ENCODE data around the gene MRPS35. TPM values are rescaled to one million over a fixed set of nuclear protein-coding genes. Genes with fewer than 3 reads are reported as not detected.

The MRPS35 gene
- total RNA-seq, 2 experiments from 2014 or later = 33.9 to 45.5 TPM

GRCh38 chr12:27672643-27673042 is 38.0 kb upstream of the MRPS35 start:
- ChIA-PET CTCF (ENCODE audit: unreplicated experiment) (no interaction called here), POLR2A (interaction anchor here (2.2 kb wide), 1 partner anchor 11 kb away, joined by 6 read pairs; no protein-coding TSS in a partner anchor)
- DNase-seq (ENCODE audit: low spot score) = no peak

GRCh38 chr12:27673101-27673718 is 37.4 kb upstream of the MRPS35 start:
- no peaks in the 10 kb centered on the region for H3K36me3 ChIP-seq (ENCODE audit: insufficient read depth, low read length)
- H3K4me1 ChIP-seq (ENCODE audit: insufficient read depth, low read length, poor library complexity, severe bottlenecking) = no peaks in the 10 kb centered on the region
- H3K9me3 ChIP-seq (ENCODE audit: low read length) = no peaks in the 10 kb centered on the region
- POLR2A ChIA-PET = interaction anchor here (0.9 to 2.2 kb wide), 2 partner anchors 12 to 123 kb away, joined by 3 to 6 read pairs; no protein-coding TSS in a partner anchor
- no TSS peak for BruUV-seq (replicated peaks)
- intact Hi-C loops (cut with micrococcal nuclease; ENCODE audit: unreplicated experiment) = no loop called here
- no peak overlapping the region for H3K4me2 ChIP-seq (ENCODE audit: low read length)
- H4K20me1 ChIP-seq (ENCODE audit: insufficient read depth, low read length) = no peaks in the 10 kb centered on the region
- TF ChIP-seq CTCF (conservative IDR thresholded peaks at IDR 0.05; ENCODE audit: low read length) (no peak), EZH2phosphoT487 (IDR thresholded peaks at IDR 0.05; ENCODE audit: borderline replicate concordance, low read depth, low read length) (no peak)
- H3K9me2 ChIP-seq (ENCODE audit: insufficient read depth, low read length) = no peaks in the 10 kb centered on the region
- no peak overlapping the region for H3K4me3 ChIP-seq (ENCODE audit: low read depth, low read length, poor library complexity, severe bottlenecking)
- no peak overlapping the region for H2AFZ ChIP-seq (ENCODE audit: low read length)
- no peak overlapping the region for H3K27ac ChIP-seq (ENCODE audit: low read depth, low read length, poor library complexity, severe bottlenecking)
- DNase-seq (ENCODE audit: low spot score) = no peak
- CTCF ChIA-PET (ENCODE audit: unreplicated experiment) = no interaction called here
- H3K79me2 ChIP-seq (ENCODE audit: insufficient read depth, low read depth, low read length) = no peaks in the 10 kb centered on the region

More at GRCh38 chr12:27672643-27673042, 38.0 kb upstream of the MRPS35 start:
- H3K79me2 ChIP-seq (ENCODE audit: insufficient read depth, low read depth, low read length) = no peaks in the 10 kb centered on the region
- H3K4me3 ChIP-seq (ENCODE audit: low read depth, low read length, poor library complexity, severe bottlenecking) = no peak overlapping the region
- H3K9me2 ChIP-seq (ENCODE audit: insufficient read depth, low read length) = no peaks in the 10 kb centered on the region
- no peaks in the 10 kb centered on the region for H3K4me1 ChIP-seq (ENCODE audit: insufficient read depth, low read length, poor library complexity, severe bottlenecking)
- H3K9me3 ChIP-seq (ENCODE audit: low read length) = no peaks in the 10 kb centered on the region
- no peak overlapping the region for H3K4me2 ChIP-seq (ENCODE audit: low read length)
- no peak overlapping the region for H2AFZ ChIP-seq (ENCODE audit: low read length)
- intact Hi-C loops (cut with micrococcal nuclease; ENCODE audit: unreplicated experiment) = no loop called here
- BruUV-seq (replicated peaks) = no TSS peak
- no peak overlapping the region for H3K27ac ChIP-seq (ENCODE audit: low read depth, low read length, poor library complexity, severe bottlenecking)
- TF ChIP-seq CTCF (conservative IDR thresholded peaks at IDR 0.05; ENCODE audit: low read length) (no peak), EZH2phosphoT487 (IDR thresholded peaks at IDR 0.05; ENCODE audit: borderline replicate concordance, low read depth, low read length) (no peak)
- H4K20me1 ChIP-seq (ENCODE audit: insufficient read depth, low read length) = no peaks in the 10 kb centered on the region
- H3K36me3 ChIP-seq (ENCODE audit: insufficient read depth, low read length) = no peaks in the 10 kb centered on the region; the same call in 1 of the 2 replicates

GRCh38 chr12:27674989-27675388 is 35.6 kb upstream of the MRPS35 start:
- no peaks in the 10 kb centered on the region for H3K9me2 ChIP-seq (ENCODE audit: insufficient read depth, low read length)
- H3K36me3 ChIP-seq (ENCODE audit: insufficient read depth, low read length) = no peaks in the 10 kb centered on the region
- ChIA-PET CTCF (ENCODE audit: unreplicated experiment) (no interaction called here), POLR2A (interaction anchor here (0.6 to 2.0 kb wide), 4 partner anchors 14 to 561 kb away, joined by 3 to 7 read pairs (median 4); no protein-coding TSS in a partner anchor)
- H3K4me2 ChIP-seq (ENCODE audit: low read length) = no peak overlapping the region
- H3K79me2 ChIP-seq (ENCODE audit: insufficient read depth, low read depth, low read length) = no peaks in the 10 kb centered on the region
- no peak overlapping the region for H3K4me3 ChIP-seq (ENCODE audit: low read depth, low read length, poor library complexity, severe bottlenecking)
- no TSS peak for BruUV-seq (replicated peaks)
- H3K27ac ChIP-seq (ENCODE audit: low read depth, low read length, poor library complexity, severe bottlenecking) = no peak overlapping the region
- H4K20me1 ChIP-seq (ENCODE audit: insufficient read depth, low read length) = no peaks in the 10 kb centered on the region
- no peaks in the 10 kb centered on the region for H3K9me3 ChIP-seq (ENCODE audit: low read length)
- TF ChIP-seq EZH2phosphoT487 (IDR thresholded peaks at IDR 0.05; ENCODE audit: borderline replicate concordance, low read depth, low read length) (no peak), CTCF (conservative IDR thresholded peaks at IDR 0.05; ENCODE audit: low read length) (no peak)
- intact Hi-C loops (cut with micrococcal nuclease; ENCODE audit: unreplicated experiment) = no loop called here
- H3K4me1 ChIP-seq (ENCODE audit: insufficient read depth, low read length, poor library complexity, severe bottlenecking) = no peaks in the 10 kb centered on the region
- no peak for DNase-seq (ENCODE audit: low spot score)
- no peak overlapping the region for H2AFZ ChIP-seq (ENCODE audit: low read length)

Data from OCI-LY7 (cell line).